Measurements from ENCODE around the gene CPB2. TPM values are rescaled to one million over a fixed set of nuclear protein-coding genes. Genes with fewer than 3 reads are reported as not detected.

Gene CPB2
- total RNA-seq, 1 donor from 2014 or later: not detected

- Mint-ChIP-seq H3K36me3 (ENCODE audit: low read depth) (peaks cover 73% of the 10 kb centered on the region), H3K9me3 (no peaks in the 10 kb centered on the region), H3K27ac (no peak overlapping the region), H3K4me3 (no peak overlapping the region), H3K27me3 (no peaks in the 10 kb centered on the region), H3K4me1 (peaks cover 30% of the 10 kb centered on the region)
- CTCF ChIA-PET: interaction anchor here (0.7 to 1.3 kb wide), 2 partner anchors 13 to 32 kb away, joined by 3 read pairs; no protein-coding TSS in a partner anchor
- no peak for TF ChIP-seq CTCF (IDR thresholded peaks at IDR 0.05)
- POLR2A ChIA-PET: interaction anchor here (0.9 to 1.4 kb wide), 2 partner anchors 8 to 75 kb away, joined by 3 to 6 read pairs; partner anchors contain the start of gene ZC3H13
- no peak for DNase-seq
- ATAC-seq (ENCODE audit: low read depth): no peak
- intact Hi-C loops (cut with micrococcal nuclease): loop anchor here (2.0 to 5.0 kb wide), 4 partner anchors 33 to 320 kb away; partner anchors contain the start of gene ZC3H13
These were observed 22.7 kb upstream of the CPB2 start for GRCh38 chr13:46127358-46128023.

DNA sequence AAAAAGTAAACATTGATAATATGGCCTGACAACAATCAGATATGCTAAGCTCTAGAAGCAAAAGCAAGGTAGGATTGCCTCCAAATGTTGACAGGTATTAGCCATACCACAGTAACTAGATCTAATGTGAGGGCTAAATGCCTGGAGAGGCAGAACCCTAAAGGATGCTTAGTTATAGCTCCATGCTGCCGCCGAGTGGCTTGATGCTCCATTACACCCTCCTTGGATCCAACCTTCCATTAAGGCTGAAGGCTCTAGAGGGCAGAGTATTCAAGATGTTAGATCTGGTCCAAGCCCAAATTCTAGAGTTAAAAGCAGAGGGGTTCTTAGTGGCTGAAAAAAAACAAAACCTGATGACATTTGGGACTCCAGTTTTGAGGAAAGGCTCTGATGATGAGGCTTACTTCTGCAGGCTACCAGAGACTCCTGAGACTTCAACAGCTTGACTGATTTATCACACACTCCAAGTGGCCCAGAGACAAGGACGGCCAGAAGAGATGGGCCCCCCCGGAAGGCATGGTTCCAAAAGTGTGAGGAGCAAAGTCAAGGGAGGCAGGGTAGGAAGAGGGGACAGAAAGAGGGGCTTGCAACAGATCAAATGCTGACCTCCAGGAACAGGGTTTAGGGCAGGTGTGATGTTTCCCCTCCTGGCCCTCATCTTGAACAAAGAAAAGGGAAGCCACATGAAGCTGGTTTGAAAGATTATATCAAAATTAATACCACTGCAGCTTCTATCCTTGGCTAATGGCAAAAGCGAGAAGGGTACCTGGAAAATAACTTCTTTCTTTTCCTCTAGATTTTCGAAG lies 21.9 kb upstream of the CPB2 start:
- peaks cover 30% of the 10 kb centered on the region for H3K4me1 Mint-ChIP-seq

DNA sequence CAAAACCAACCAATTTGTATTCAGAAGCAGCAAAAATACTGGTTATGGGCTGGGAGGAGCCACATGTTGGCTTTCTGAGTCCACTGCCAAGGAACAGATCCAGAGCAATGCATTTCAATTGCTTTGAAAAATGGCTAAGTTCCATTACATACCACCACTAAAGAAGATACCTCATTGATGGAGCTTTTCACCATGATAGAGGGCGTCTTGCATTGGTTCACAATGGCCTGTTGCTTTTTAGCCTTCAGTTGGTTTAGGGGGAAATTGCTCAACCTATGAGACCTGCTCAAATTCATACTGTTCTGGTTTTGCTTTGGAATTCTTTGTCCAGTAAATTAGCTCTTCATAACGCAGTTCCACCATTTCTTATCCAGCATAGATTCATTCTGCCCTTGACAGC lies 21.2 kb upstream of the CPB2 start:
- Mint-ChIP-seq H3K4me1 (peaks cover 30% of the 10 kb centered on the region), H3K9me3 (no peaks in the 10 kb centered on the region), H3K27ac (peak overlapping the region; percentile 81), H3K27me3 (no peaks in the 10 kb centered on the region), H3K4me3 (no peak overlapping the region), H3K36me3 (ENCODE audit: low read depth) (peaks cover 59% of the 10 kb centered on the region)
- POLR2A ChIA-PET: interaction anchor here (0.6 to 1.5 kb wide), 4 partner anchors 9 to 74 kb away, joined by 3 to 7 read pairs (median 5); partner anchors contain the start of gene LCP1
- ATAC-seq (ENCODE audit: low read depth) (no peak), DNase-seq (no peak)
- no peak for TF ChIP-seq CTCF (IDR thresholded peaks at IDR 0.05)
- intact Hi-C loops (cut with micrococcal nuclease): loop anchor here (1.0 to 5.0 kb wide), 5 partner anchors 35 to 319 kb away; partner anchors contain the start of gene ZC3H13
- CTCF ChIA-PET: interaction anchor here (1.0 to 1.8 kb wide), 4 partner anchors 12 to 170 kb away, joined by 3 to 4 read pairs (median 4); no protein-coding TSS in a partner anchor

More for the DNA sequence above, 21.9 kb upstream of the CPB2 start:
- intact Hi-C loops (cut with micrococcal nuclease): loop anchor here (1.0 to 5.0 kb wide), 5 partner anchors 34 to 319 kb away; partner anchors contain the start of gene ZC3H13
- peaks cover 66% of the 10 kb centered on the region for H3K36me3 Mint-ChIP-seq (ENCODE audit: low read depth)
- POLR2A ChIA-PET: interaction anchor here (0.9 to 1.5 kb wide), 4 partner anchors 8 to 74 kb away, joined by 3 to 6 read pairs (median 4); partner anchors contain the start of genes LCP1 and ZC3H13
- peak; percentile 89 for ATAC-seq (ENCODE audit: low read depth)
- CTCF ChIA-PET: interaction anchor here (0.6 to 1.8 kb wide), 7 partner anchors 11 to 169 kb away, joined by 3 to 4 read pairs (median 3); no protein-coding TSS in a partner anchor
- peak; percentile 27 for DNase-seq
- no peak overlapping the region for H3K4me3 Mint-ChIP-seq
- H3K27ac Mint-ChIP-seq: peak overlapping the region; percentile 9
- no peak for TF ChIP-seq CTCF (IDR thresholded peaks at IDR 0.05)
- H3K27me3 Mint-ChIP-seq: no peaks in the 10 kb centered on the region
- H3K9me3 Mint-ChIP-seq: no peaks in the 10 kb centered on the region

DNA sequence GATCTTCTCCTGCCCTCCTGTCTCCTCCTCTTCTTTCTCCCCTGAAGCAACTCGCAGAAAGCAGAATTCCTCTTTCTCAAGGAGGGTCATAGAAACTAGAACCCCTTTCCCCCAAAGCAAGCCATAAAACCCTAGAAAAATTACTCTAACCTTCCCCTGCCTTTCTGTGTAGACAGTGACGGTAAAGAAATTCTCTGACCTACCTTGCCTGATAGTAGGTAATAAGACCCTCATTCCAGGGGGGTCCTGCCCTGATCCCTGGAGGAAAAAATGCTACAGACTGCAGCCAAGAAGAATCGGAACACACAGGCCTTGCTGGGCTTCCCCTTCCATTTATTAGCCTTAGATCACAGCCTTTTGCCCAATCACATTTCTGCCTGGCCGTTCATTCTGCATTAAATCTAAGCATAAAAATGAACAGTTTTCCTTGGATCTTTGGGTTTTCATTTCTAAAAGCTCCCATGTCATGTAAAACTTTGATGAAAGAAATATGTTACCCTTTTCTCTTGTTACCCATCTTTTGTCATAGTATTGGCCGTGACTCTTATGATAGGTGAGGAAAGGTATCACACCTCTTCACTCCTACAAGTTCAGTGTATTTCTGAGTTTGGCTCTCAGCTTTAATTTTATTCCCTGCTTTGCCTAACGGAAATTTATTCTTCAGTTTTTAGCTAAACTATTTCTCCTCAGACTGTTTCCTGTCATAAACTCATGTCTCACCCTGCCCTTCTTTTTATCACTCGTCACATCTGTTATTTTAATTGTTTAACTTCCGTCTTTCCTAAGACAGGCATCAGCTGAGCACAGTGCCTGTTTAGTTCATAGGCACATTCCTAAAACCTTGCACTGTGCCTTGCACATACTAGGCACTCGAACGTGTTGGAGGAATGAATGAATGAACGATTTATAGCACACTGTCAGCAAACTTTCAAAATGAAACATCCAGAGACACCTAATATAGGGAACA lies 20.4 kb upstream of the CPB2 start:
- Mint-ChIP-seq H3K27me3 (no peaks in the 10 kb centered on the region), H3K4me3 (peak overlapping the region; percentile 29), H3K9me3 (no peaks in the 10 kb centered on the region), H3K27ac (peak overlapping the region; percentile 81), H3K36me3 (ENCODE audit: low read depth) (peaks cover 51% of the 10 kb centered on the region), H3K4me1 (peaks cover 30% of the 10 kb centered on the region)
- CTCF ChIA-PET: interaction anchor here (0.7 to 1.8 kb wide), 5 partner anchors 12 to 171 kb away, joined by 3 to 4 read pairs (median 3); partner anchors contain the start of gene ZC3H13
- intact Hi-C loops (cut with micrococcal nuclease): loop anchor here (5.0 kb wide), 2 partner anchors 73 to 318 kb away; partner anchors contain the start of gene ZC3H13
- DNase-seq (no peak), ATAC-seq (ENCODE audit: low read depth) (no peak)
- TF ChIP-seq CTCF (IDR thresholded peaks at IDR 0.05): no peak
- POLR2A ChIA-PET: interaction anchor here (0.6 to 1.5 kb wide), 3 partner anchors 51 to 73 kb away, joined by 3 to 7 read pairs (median 3); partner anchors contain the start of gene LCP1
